ENCODE measurements around the gene LIN37.

The LIN37 gene

DNA sequence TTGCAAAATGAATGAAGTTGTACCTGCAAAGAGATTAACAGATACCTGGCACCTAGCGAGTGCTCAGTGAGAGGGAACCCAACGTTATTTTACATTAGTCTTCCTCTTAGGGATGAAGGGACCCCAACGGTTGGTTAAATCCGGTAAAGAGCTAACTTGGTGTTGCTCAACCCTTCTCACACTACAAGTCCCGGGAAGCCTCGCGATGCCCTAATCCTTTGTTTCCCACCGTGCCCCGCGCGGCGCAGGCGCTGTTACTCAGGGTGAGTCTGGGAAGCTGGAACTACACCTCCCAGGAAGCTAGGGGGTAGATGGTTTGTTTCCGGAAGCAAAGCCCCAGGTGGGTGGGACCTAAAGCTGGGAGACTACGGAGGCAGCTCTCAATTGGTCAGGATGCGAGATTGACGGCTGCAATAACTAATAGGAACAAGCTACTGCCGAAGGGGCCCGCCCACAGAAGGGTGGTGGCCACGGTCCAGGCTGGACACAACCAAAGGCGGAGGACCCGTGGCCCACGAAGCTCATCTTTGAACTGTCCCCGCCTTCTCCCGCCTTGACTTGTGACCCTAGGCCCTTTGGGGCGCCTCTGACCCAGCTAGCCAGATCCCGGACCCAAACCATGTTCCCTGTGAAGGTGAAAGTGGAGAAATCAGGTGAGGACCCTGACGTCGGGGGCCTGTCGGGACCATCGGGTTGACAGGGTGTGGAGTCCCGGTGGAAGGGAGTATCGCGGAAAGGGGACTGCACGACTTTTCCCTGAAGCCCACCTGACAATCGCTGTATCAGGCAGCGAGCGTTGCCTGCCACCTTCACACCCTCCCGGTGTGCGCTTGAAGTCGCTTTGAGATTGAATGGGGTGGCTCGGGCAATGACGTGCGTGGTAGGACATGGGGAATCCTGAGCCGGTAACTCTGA is at the start of gene LIN37:
LIN37 (plus strand) TSS at position 471 of the 915 bp plus-strand sequence; CDS start at position 620, 149 bp downstream.
- peak; percentile 99 for DNase-seq (ENCODE audit: low spot score)

DNA sequence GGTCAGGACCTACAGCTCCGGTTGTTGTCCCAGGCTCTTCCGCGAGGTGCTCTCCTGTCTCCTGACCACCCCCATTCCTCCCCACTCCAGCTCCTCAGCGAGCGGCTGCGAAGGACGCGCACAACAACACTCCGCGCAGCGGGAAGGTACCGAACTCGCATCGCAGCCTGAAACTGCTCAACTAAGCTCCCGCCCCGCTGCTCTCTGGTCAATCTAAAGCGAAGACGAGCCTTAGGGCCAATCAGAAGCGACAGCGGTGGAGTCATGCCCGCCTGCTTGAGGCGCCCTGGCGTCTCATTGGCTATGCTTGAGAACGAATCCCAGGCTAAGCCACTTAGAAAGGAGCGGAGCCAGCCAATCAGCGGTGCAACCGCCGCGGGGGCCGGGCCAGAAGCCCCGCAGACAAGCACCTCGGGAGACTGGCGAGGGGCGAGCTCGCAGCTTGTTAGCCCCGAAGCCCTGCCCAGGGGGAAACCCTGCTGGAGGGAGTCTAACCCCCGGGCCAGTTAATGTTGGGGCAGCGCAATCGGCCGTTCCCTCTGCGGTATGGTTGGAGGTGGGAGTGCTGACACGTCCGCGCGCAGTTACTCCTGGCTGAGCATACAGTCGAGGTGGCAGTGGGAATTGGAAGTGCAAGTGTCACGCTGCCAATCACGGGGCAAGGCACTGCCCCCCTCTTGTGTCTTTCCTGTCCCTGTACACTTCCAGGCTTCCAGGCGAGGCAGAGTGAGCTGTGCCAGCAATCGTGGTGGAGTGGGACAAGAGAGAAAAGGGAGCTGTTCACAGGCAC is 46.0 kb upstream of the LIN37 start:
- DNase-seq (ENCODE audit: low spot score): peak; percentile 98

GRCh38 chr19:35703343-35703742 is 45.0 kb upstream of the LIN37 start:
- no peak for DNase-seq (ENCODE audit: low spot score)

DNA sequence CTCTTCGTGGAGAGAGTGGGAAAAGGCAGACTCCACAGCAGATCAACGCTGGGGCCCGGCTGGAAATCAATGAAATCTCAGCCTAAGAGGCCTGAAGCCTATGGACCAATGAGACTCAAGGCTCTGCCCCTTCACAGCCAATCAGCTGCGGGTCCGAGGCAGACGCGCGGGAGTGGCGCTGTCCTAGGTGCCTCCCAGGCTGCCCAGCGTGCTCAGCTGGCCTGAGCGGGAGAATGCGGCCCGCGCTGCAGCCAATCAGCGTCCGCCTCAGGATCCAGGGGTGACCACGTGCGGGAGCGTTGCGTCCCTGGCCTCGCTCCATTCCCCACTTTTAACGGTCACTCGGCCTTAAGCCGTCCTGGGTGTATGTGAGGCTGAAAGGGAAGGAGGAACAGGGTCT is 44.2 kb upstream of the LIN37 start, which contains the start of gene ZBTB32:
ZBTB32 (plus strand) TSS at position 341 of the 400 bp plus-strand sequence. CDS start 10,069 bp downstream, outside the sequence.
- DNase-seq (ENCODE audit: low spot score): no peak

DNA sequence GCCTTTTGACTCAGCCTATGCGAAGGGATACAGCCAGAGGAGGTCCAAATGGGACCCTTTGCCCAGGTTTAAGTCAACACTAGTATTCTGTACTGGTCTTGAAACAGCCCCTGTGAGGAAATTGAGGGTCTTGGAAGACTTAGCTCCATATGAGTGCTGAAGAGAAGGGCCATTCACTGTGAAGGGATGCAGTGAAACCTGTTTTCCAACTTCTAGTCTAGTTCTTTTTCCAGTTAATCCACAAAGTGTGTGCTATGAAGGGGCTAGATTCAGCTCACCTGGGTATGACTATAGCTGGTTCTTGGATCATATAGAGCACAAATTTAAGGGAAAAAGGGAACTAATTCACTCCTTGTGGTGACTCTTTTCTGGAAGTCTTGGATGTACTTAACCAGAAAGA is 40.0 kb upstream of the LIN37 start:
- no peak for DNase-seq (ENCODE audit: low spot score)

DNA sequence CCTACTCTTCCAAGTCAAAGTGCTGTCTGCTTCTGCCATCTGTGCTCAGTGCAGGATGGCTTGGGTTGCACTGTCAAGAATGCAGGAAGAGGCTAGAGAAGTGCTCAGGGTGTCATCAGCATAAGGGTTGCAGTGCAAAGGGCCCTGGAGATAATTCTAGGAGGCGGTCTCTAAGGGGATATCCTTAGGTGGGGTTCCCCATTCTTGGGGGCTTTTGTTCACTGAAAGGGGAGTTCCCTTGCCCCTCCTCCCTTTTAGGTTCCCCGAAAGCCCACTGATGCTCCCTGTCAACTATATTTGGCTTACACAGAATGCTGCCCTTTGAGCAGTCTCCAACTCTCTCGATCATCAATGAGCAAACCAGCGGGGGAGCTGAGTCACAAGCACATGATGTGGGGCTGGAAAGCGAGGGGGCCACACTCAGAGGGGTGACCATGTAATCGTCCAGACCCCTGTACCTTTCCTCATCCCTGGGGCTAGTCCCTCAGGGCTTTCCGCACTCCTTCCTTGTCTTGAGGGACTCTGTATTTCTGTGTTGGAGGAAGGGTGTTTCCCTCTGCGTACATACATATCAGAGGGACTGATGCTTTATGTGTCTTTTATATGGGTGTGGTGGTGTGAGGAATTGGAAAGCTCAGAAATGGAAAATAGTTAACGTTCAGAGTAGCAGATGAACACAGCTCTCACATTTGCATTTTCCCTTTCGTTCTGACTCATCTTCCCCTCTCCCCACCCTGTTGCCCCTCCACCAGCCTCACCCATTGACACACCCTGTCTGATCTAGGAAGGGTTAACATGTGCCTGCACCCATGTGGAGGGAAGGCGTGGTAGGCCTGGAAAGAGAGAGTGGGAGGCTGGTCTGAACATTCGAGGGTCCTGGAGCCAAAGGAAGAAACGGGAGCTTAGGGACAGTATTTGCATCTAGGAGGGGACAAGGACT is 37.3 kb upstream of the LIN37 start:
- DNase-seq (ENCODE audit: low spot score): no peak

DNA sequence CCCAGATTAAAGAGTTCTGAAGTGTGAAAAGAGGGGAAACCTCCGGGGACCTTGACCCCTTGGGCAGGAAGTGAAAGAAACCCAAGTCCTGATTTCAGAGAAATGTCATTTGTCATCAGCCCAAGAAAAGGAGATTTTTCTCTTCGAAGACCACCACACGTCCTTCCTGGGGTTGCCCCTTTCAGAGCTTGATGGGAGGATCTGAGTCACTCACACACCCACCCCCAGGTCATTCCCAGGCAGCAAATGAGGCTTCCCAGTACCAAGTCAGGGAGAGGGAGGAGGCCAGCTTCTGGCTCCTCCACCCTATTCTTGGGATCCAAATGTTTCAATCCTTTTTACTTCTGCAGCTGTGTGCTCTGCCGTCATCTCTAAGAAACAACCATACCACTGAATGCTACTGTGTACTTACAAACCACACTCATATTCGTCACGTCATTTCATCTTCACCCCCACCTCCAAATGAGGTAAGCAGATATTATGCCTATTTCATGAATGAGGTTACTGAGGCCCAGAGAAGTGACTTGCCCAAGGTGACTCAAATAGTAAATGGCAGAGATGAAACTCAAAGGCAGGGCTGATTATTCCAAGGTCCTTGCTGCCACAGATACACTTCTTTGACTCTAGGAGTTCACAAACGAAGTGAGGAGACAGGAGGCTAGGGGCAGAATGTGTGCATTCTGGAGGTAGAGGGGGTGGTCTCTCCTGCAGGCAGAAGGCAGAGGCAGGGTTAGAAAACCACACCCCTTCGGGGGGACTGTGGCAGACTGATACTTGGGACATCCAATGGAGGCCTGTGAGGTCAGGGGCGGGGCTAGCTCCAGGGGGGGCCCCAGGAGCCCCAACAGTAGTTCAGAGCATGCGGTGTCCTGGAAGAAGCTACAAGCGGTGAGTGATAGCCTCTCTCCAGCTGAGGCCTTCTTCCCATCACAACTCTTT is 35.5 kb upstream of the LIN37 start:
- no peak for DNase-seq (ENCODE audit: low spot score)

DNA sequence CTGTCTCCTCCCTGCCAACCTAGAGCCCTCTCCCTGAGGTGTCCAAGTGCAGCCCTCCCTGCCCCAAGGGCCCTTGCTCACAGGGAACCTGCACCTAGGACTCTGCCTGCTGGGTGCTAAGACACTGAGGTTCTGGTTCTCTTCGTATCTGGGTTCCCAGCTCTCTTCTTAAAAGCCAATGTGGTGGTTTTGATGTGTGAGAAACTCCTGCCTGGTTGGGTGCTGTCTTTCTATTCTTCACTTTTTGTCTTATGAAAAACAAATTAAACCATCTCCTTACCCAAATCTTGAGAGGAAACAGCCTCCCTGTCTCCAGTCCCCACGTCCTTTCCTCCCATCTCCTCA is 34.9 kb upstream of the LIN37 start:
- DNase-seq (ENCODE audit: low spot score): no peak

- no peak for DNase-seq (ENCODE audit: low spot score)
Measured at GRCh38 chr19:35713904-35714495, 34.4 kb upstream of the LIN37 start.

DNA sequence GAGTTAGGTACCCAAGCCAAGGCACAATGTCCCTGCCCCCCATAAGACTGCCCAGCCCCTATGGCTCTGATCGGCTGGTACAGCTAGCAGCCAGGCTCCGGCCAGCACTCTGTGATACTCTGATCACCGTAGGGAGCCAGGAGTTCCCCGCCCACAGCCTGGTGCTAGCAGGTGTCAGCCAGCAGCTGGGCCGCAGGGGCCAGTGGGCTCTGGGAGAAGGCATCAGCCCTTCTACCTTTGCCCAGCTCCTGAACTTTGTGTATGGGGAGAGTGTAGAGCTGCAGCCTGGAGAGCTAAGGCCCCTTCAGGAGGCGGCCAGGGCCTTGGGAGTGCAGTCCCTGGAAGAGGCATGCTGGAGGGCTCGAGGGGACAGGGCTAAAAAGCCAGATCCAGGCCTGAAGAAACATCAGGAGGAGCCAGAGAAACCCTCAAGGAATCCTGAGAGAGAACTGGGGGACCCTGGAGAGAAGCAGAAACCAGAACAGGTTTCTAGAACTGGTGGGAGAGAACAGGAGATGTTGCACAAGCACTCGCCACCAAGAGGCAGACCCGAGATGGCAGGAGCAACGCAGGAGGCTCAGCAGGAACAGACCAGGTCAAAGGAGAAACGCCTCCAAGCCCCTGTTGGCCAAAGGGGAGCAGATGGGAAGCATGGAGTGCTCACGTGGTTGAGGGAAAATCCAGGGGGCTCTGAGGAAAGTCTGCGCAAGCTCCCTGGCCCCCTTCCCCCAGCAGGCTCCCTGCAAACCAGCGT is 33.6 kb upstream of the LIN37 start:
- DNase-seq (ENCODE audit: low spot score): no peak

- no peak for DNase-seq (ENCODE audit: low spot score)
Measured at GRCh38 chr19:35715355-35715809, 33.0 kb upstream of the LIN37 start.

DNA sequence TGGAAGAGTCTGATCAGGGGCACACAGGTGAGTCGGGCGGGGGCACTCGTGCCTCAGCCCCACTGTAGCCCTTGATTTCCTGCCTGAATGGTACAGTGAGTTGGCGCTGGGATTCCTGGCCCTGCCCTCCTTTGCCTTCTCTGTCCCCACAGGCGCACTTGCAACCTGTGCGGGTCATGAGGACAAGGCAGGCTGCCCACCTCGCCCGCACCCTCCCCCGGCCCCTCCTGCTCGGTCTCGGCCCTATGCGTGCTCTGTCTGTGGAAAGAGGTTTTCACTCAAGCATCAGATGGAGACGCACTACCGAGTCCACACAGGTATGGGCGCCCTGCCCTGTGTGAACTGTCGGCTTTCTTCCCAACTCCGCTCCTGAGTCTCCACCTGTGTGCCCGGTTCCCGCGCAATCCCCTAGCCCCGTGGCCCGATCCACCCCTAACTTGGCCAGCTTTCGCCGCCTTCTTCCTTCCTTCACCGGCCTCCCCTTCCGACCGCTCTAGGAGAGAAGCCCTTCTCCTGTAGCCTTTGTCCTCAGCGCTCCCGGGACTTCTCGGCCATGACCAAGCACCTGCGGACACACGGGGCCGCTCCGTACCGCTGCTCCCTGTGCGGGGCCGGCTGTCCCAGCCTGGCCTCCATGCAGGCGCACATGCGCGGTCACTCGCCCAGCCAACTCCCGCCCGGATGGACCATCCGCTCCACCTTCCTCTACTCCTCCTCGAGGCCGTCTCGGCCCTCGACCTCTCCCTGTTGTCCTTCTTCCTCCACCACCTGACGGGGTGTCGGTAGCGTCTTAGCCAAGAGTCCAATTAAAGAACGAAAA is 32.2 kb upstream of the LIN37 start:
- DNase-seq (ENCODE audit: low spot score): peak; percentile 58

- peak; percentile 83 for DNase-seq (ENCODE audit: low spot score)
Measured at GRCh38 chr19:35716801-35717664, 31.3 kb upstream of the LIN37 start.

DNA sequence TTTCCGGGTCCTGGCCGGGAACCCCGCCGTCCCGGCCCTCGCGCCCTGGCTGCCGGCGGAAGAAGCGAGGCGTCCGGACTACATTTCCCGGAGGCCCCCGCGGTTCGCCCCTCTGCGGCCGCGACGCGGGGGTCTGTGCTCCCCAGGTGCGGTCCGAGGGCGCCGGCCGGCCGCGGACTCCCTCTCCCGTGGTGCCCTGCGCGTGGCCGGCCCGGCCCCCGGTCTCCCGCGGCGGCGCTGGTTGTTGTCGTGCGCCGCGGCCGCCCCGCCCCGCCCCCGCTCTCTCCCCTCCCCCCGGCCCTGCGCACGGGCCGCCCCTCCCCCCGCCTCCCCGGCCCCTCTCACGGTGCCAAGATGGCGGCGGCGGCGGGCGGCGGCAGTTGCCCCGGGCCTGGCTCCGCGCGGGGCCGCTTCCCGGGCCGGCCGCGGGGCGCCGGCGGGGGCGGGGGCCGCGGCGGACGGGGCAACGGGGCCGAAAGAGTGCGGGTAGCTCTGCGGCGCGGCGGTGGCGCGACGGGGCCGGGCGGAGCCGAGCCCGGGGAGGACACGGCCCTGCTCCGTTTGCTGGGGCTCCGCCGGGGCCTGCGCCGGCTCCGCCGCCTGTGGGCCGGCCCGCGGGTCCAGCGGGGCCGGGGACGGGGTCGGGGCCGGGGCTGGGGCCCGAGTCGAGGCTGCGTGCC is 30.6 kb upstream of the LIN37 start, which contains the start of gene KMT2B:
KMT2B (plus strand) TSS at position 339 of the 680 bp plus-strand sequence; CDS start at position 355, 16 bp downstream.
- peak; percentile 96 for DNase-seq (ENCODE audit: low spot score)

DNA sequence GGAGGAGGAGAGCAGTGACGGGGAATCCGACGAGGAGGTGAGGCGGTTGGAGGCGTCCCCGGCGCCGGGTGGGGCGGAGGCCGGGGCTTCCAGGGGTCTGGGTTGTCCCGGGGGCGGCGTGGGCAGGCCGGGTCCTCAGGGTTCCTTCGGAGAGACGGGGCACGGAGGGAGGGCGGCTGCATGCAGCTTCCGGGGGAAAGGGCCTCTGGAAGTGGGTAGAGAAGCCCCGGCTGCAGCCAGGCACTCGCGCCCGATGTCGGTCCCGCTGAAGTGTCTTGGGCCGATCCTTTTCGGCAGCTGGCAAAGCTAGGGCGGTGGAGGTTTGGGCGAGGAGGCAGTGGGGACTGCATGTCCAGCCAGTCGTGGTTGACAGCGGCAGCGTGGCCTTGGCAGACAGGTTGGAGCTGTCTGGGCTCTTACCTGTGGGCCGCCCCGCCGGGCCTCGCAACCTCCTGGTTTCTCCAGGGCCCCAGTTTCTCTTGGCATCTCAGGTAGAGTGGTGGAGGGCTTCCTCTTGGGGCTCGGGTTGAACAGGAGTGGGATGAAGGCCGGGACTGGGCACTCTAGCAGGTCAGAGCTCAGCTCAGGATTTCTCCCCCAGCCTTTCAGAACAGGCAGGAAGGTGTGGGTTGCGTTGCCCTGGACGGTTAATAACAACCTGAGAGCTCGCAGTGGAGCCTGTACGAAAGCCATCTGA is 29.9 kb upstream of the LIN37 start:
- DNase-seq (ENCODE audit: low spot score): no peak

All from LoVo (cell line).